ENCODE measurements around the gene SAMD14. TPM values are rescaled to one million over a fixed set of nuclear protein-coding genes. Genes with fewer than 3 reads are reported as not detected.

The SAMD14 gene
- total and polyA plus RNA-seq, 11 donors: 0.44 to 3.9 (median 1.2) TPM

- Histone ChIP-seq H3K4me3 (no peak overlapping the region), H3K27me3 (no peaks in the 10 kb centered on the region), H3K9me3 (no peaks in the 10 kb centered on the region), H3K27ac (no peak overlapping the region), H3K4me1 (peaks cover 0 to 18% (median 3%) of the 10 kb centered on the region in 12 donors), H3K36me3 (peaks cover 0 to 83% (median 56%) of the 10 kb centered on the region in 9 donors)
- intact Hi-C loops (cut with DNase I): loop anchor here in 3 of 10 donors (5.0 to 10.0 kb wide), 3 partner anchors 39 to 206 kb away; no protein-coding TSS in a partner anchor
- WGBS, 4 donors: 94 to 99% (median 98%) methylated on average over 15 to 16 of the region's 16 CpGs
- DNase-seq: peak in 2 of 5 donors; percentile 12 to 37
- no peak for TF ChIP-seq POLR2A (IDR thresholded peaks at IDR 0.05)
- TF ChIP-seq CTCF (IDR thresholded peaks at IDR 0.05): no peak
- no peak for ATAC-seq
These were observed 58.9 kb downstream of the SAMD14 start for GRCh38 chr17:50070908-50071680.

DNA sequence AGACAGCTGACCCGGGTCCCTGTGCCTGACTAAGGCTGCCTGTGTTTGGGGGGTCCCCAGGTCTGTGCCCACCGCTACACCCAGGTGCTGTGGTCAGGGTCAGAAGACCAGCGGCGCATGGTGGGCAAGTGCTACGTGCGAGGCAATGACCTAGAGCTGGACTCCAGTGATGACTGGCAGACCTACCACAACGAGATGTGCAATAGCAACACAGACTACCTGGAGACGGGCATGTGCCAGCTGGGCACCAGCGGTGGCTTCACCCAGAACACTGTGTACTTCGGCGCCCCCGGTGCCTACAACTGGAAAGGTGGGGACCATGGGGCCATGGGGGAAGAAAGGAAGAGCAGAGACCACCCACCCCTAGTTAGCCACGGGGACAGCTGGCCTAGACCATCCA is 62.0 kb downstream of the SAMD14 start:
- ATAC-seq: no peak
- H3K27me3 ChIP-seq: no peaks in the 10 kb centered on the region
- TF ChIP-seq POLR2A (IDR thresholded peaks at IDR 0.05) (no peak), CTCF (IDR thresholded peaks at IDR 0.05) (no peak)
- 92 to 96% (median 95%) methylated on average over 12 to 13 of the region's 13 CpGs for WGBS, 4 donors
- peaks cover 0 to 48% (median 29%) of the 10 kb centered on the region in 12 donors for H3K4me1 ChIP-seq
- no peak overlapping the region for H3K27ac ChIP-seq
- peak in 2 of 5 donors; percentile 15 to 36 for DNase-seq
- intact Hi-C loops (cut with DNase I): no loop called here
- no peak overlapping the region for H3K4me3 ChIP-seq
- peaks cover 0 to 55% (median 33%) of the 10 kb centered on the region in 9 donors for H3K36me3 ChIP-seq
- no peaks in the 10 kb centered on the region for H3K9me3 ChIP-seq

DNA sequence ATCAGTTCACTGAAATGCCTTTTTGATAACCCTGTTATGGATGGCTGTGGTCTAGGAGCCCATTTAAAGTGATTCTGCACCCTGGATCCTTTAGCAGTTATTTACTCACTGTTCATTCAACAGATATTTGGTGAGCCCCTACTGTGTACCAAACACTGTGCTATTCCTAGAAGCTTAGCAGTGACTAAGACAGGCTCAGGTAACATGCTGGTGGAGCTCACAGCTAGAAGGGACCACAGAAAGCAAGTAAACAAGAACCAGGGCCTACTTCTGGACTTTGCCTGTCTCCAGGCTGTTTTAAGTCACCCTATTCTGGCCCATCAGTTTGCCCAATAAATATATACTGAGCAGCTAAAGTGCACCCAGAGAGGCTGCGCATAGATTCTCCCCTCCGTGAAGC is 63.0 kb downstream of the SAMD14 start:
- ATAC-seq (no peak), DNase-seq (peak in 1 of 5 donors; percentile 0)
- Histone ChIP-seq H3K27me3 (no peaks in the 10 kb centered on the region), H3K36me3 (peaks cover 0 to 48% (median 23%) of the 10 kb centered on the region in 9 donors), H3K4me1 (peaks cover 0 to 58% (median 38%) of the 10 kb centered on the region in 12 donors), H3K27ac (peak overlapping the region in 6 of 12 donors; percentile 2 to 97 (median 92)), H3K9me3 (no peaks in the 10 kb centered on the region), H3K4me3 (no peak overlapping the region)
- TF ChIP-seq CTCF (IDR thresholded peaks at IDR 0.05) (no peak), POLR2A (IDR thresholded peaks at IDR 0.05) (no peak)
- intact Hi-C loops (cut with DNase I): no loop called here
- WGBS, 4 donors: 83 to 100% (median 97%) methylated on average over 2 of the region's 2 CpGs

GRCh38 chr17:50065056-50065455 is 64.9 kb downstream of the SAMD14 start:
- intact Hi-C loops (cut with DNase I): no loop called here
- Histone ChIP-seq H3K36me3 (peaks cover 0 to 31% (median 11%) of the 10 kb centered on the region in 9 donors), H3K4me3 (no peak overlapping the region), H3K27ac (peak overlapping the region; percentile 45 to 97 (median 89)), H3K4me1 (peaks cover 0 to 77% (median 57%) of the 10 kb centered on the region in 12 donors), H3K9me3 (no peaks in the 10 kb centered on the region), H3K27me3 (no peaks in the 10 kb centered on the region)
- WGBS, 4 donors: 46 to 50% (median 47%) methylated on average over 3 of the region's 3 CpGs
- ATAC-seq (no peak), DNase-seq (no peak)
- no peak for TF ChIP-seq CTCF (IDR thresholded peaks at IDR 0.05)

Measured in heart left ventricle (tissue), 16 donors.